Measurements from ENCODE around the gene SNIP1.
A peak's percentile ranks its signal among the peaks of the same experiment; 100 is the strongest.
"Not testable (repeated sequence)": the region's sequence is repeated elsewhere in the genome, so short reads cannot be mapped to it uniquely, and the experiment has no call there.

Gene SNIP1

DNA sequence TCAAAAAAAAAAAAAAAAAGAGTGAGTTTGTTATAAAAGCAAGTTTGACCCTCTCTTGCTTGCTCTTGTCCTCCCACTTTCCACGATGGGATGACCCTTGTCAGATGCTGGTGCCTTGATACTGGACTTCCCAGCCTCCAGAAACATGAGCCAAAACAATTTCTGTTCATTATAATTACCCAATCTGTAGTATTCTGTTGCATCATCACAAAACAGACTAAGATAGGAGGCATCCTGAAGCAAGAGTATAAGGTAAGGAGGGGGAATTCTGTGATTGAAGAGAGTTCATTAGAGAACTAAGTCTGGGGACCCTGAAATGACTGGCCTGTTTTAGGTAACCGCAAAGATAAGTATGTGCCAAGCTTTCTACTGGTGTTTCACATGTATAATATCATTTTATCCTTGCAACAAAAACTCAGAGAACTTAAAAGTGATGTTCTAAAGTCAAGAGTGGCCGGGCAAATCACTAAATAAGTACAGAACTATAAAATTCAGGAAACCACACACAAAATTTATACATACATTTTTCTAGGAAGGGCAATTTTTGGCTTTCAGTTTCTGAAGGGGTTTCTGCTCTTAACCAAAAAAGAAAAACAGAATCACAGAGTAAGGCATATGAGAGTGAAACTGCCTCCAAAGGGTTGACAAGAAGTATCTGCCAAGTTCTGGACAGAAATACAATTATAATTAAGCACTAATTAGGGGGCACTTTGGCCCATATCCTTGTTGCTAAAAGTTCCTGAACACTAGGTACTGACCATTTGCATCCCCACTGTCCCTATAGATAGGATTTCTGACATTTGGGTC lies 16.6 kb upstream of the SNIP1 start:
- Mint-ChIP-seq H3K4me3 (no peak overlapping the region), H3K9me3 (no peaks in the 10 kb centered on the region), H3K4me1 (no peaks in the 10 kb centered on the region), H3K27ac (ENCODE audit: low read depth) (no peak overlapping the region), H3K36me3 (ENCODE audit: insufficient read depth) (peaks cover 66% of the 10 kb centered on the region), H3K27me3 (no peaks in the 10 kb centered on the region)
- DNase-seq (ENCODE audit: low spot score in 2 of 2) (no peak), ATAC-seq (replicated peaks; ENCODE audit: extremely low read depth, poor library complexity, severe bottlenecking) (no peak)

DNA sequence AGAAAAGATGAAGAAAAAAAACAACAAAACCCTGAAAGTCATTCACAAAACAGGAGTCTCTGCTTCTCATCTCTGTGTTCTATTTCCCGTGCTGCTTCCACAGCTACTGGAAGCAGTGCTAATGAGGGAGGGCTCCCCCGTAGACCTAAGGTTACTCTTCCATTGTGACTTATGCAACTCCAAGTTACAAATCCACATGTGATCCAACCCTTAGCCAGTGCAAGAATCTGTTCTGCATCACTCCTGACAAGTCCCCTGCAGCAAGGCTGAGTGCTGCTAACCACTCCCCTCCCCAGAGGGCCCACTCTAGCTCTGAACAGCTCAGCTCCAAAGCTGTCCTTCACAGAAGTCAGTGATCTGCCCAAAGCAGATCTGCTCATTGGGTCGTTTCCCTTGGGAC lies 12.9 kb upstream of the SNIP1 start:
- H3K27ac Mint-ChIP-seq (ENCODE audit: low read depth), result peak overlapping the region; percentile 41
- no peaks in the 10 kb centered on the region for H3K9me3 Mint-ChIP-seq
- DNase-seq (ENCODE audit: low spot score in 2 of 2) (no peak), ATAC-seq (replicated peaks; ENCODE audit: extremely low read depth, poor library complexity, severe bottlenecking) (no peak)
- H3K27me3 Mint-ChIP-seq, result no peaks in the 10 kb centered on the region
- no peaks in the 10 kb centered on the region for H3K4me1 Mint-ChIP-seq
- H3K4me3 Mint-ChIP-seq, result no peak overlapping the region
- peaks cover 45% of the 10 kb centered on the region for H3K36me3 Mint-ChIP-seq (ENCODE audit: insufficient read depth)

DNA sequence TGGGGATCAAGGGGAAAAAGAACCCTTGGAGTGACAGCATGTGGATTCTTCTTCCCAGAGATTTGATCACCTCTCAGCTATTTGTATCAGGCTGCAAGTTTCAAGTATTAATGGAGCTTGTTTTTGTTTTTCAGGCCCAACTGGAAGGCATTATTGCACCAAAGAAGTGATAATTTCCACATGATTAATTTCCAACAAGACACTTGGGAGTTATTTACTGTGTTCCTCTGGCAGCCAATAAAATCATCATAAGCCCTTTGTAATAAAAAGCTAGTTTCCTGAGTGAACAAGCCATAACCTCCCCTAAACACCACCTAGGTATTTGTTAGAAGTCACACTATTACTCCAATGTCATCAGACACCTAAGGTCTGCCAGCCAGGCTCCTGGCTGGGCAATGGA lies 10.8 kb upstream of the SNIP1 start:
- no peak overlapping the region for H3K4me3 Mint-ChIP-seq
- H3K4me1 Mint-ChIP-seq, result no peaks in the 10 kb centered on the region
- no peaks in the 10 kb centered on the region for H3K27me3 Mint-ChIP-seq
- DNase-seq (ENCODE audit: low spot score in 2 of 2) (no peak), ATAC-seq (replicated peaks; ENCODE audit: extremely low read depth, poor library complexity, severe bottlenecking) (no peak)
- H3K9me3 Mint-ChIP-seq, result no peaks in the 10 kb centered on the region
- H3K27ac Mint-ChIP-seq (ENCODE audit: low read depth), result no peak overlapping the region
- H3K36me3 Mint-ChIP-seq (ENCODE audit: insufficient read depth), result peaks cover 37% of the 10 kb centered on the region

DNA sequence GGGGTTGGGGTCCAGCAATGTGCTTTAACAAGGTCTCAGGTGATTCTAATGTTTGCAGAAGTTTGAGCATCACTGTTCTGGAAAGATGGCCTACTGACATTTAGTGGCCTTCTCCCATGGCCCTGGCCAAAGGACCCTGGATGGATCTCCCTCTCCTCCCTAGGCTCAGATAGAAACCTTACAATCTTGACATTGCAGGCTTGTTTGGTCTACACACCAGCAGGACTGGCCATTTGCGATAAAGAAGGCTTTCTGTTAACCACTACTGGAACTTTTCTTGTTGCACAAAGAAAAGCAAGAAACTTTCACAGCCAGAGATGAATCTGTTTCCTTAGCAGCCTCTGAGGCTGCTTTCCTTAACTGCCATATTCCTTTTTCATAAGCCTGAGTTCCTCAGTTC lies 8.9 kb upstream of the SNIP1 start:
- no peak for ATAC-seq (replicated peaks; ENCODE audit: extremely low read depth, poor library complexity, severe bottlenecking)
- H3K4me3 Mint-ChIP-seq, result no peak overlapping the region
- peaks cover 20% of the 10 kb centered on the region for H3K36me3 Mint-ChIP-seq (ENCODE audit: insufficient read depth)
- no peak overlapping the region for H3K27ac Mint-ChIP-seq (ENCODE audit: low read depth)
- H3K27me3 Mint-ChIP-seq, result no peaks in the 10 kb centered on the region
- H3K4me1 Mint-ChIP-seq, result no peaks in the 10 kb centered on the region
- DNase-seq (ENCODE audit: low spot score in 2 of 2), result no peak
- H3K9me3 Mint-ChIP-seq, result no peaks in the 10 kb centered on the region

DNA sequence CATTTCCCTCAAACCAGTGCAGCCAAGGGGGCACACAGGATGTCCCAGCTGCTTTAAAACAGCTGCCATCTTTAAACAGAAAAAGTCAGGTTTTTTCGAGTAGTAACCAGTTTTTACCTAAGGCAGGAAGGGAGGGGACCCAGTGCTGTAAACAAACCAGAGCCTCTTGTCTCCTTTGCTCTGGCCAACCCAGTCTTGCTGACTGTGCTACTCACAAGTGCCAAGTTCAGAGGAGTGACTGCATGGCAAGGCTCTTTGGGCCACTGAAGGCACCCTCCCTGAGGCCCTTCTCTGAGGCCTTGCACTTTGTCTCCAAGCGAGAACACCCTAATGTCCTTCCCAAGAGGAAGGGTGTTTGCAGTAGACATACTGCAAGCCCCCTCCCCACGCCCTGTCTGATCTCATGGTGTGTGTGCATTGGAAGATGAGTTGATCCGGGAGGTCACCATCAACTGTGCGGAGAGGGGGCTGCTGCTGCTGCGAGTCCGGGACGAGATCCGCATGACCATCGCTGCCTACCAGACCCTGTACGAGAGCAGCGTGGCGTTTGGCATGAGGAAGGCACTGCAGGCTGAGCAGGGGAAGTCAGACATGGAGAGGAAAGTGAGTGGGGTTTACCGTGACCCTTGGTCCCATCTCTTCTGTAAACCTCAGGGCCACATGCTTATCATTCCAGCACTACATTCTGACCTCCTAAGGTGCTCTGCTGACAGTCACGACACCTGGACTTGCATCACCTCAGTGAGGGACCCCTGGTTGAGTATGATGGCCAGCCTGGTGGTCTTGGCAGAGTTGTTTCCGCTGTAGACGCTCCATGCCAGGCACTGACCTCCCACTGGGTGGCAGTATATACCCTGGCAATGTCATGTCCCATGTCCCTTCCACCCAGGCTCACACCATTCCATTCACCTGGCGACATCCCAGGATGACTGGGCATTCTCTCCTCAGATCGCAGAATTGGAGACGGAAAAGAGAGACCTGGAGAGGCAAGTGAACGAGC lies 7.3 kb upstream of the SNIP1 start:
- Mint-ChIP-seq H3K36me3 (ENCODE audit: insufficient read depth) (peaks cover 8% of the 10 kb centered on the region), H3K9me3 (no peaks in the 10 kb centered on the region), H3K27me3 (no peaks in the 10 kb centered on the region), H3K4me1 (no peaks in the 10 kb centered on the region), H3K27ac (ENCODE audit: low read depth) (no peak overlapping the region), H3K4me3 (no peak overlapping the region)
- ATAC-seq (replicated peaks; ENCODE audit: extremely low read depth, poor library complexity, severe bottlenecking), result no peak
- DNase-seq (ENCODE audit: low spot score in 2 of 2), result no peak

DNA sequence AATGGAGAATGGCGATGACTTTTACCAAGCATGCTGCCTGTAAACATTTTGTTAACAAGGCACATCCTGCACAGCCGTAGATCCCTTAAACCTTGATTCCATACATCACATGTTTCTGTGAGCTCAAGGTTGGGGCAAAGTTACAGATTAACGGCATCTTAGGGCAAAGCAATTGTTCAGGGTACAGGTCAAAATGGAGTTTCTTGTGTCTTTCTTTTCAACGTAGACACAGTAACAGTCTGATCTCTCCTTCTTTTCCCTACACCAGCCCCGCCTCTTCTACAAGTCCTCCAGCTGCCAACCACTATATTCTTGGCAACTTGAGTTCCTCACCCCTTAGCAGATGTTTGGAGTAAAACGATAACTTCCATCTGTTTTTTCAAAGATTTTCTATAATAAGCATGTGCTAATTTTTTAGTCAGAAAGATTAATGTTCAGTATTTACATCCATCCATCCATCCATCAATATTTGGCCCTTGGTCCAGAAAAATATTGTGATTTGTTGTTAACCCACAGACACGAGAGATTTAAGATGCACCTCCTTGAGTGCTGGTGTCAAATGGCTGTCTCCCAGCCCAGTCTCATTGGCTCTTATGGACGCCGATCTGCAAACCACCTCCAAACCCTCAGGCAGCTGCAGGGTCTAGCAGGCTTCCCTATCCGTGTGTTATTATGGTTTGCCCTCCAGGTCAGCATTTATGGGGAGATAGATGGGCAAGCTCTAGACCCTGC lies 6.5 kb upstream of the SNIP1 start:
- H3K27me3 Mint-ChIP-seq, result no peaks in the 10 kb centered on the region
- H3K27ac Mint-ChIP-seq (ENCODE audit: low read depth), result no peak overlapping the region

DNA sequence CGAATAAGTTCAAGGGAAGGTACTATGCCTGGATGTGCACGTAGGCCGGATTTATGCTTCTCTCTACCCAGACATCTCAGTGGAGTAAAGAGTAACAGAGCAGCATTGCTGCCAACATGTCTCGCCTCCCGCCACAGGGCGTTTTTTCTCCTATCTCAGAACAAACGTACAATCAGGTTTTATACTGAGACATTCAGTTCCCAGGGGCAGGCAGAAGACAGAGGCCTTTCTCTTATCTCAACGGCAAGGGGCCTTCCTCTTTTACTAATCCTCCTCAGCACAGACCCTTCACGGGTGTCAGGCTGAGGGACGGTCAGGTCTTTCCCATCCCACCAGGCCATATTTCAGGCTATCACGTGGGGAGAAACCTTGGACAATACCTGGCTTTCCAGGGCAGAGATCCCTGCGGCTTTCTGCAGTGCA lies 5.9 kb upstream of the SNIP1 start:
- H3K4me1 Mint-ChIP-seq; H3K27me3 Mint-ChIP-seq; ATAC-seq (replicated peaks; ENCODE audit: extremely low read depth, poor library complexity, severe bottlenecking); H3K27ac Mint-ChIP-seq (ENCODE audit: low read depth); H3K9me3 Mint-ChIP-seq; H3K4me3 Mint-ChIP-seq; DNase-seq (ENCODE audit: low spot score in 2 of 2); H3K36me3 Mint-ChIP-seq (ENCODE audit: insufficient read depth): not testable (repeated sequence)

More for the DNA sequence above, 6.5 kb upstream of the SNIP1 start:
- Mint-ChIP-seq H3K4me3 (no peak overlapping the region), H3K36me3 (ENCODE audit: insufficient read depth) (peaks cover 7% of the 10 kb centered on the region), H3K9me3 (no peaks in the 10 kb centered on the region), H3K4me1 (no peaks in the 10 kb centered on the region)
- ATAC-seq (replicated peaks; ENCODE audit: extremely low read depth, poor library complexity, severe bottlenecking), result no peak
- no peak for DNase-seq (ENCODE audit: low spot score in 2 of 2)

DNA sequence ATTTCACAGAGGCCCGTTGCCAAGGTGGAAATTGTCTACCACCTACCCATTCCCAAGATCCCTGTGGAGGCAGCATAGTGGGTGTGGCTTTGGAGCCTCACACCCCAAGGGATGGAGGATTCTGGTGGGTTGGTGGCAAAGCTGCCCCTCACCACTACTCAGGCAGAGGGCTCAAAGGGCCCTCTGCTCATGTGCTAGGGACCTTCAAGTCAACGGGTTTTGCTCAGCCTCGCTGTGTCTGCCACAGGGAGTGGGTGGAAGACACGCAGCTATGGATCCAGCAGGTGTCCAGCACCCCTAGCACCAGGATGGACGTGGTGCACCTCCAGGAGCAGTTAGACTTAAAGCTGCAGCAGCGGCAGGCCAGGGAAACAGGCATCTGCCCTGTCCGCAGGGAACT lies 5.0 kb upstream of the SNIP1 start:
- ATAC-seq (replicated peaks; ENCODE audit: extremely low read depth, poor library complexity, severe bottlenecking), result no peak
- Mint-ChIP-seq H3K4me3 (no peak overlapping the region), H3K27me3 (no peaks in the 10 kb centered on the region), H3K4me1 (peaks cover 4% of the 10 kb centered on the region), H3K27ac (ENCODE audit: low read depth) (no peak overlapping the region), H3K36me3 (ENCODE audit: insufficient read depth) (peaks cover 4% of the 10 kb centered on the region), H3K9me3 (no peaks in the 10 kb centered on the region)
- DNase-seq (ENCODE audit: low spot score in 2 of 2), result no peak

DNA sequence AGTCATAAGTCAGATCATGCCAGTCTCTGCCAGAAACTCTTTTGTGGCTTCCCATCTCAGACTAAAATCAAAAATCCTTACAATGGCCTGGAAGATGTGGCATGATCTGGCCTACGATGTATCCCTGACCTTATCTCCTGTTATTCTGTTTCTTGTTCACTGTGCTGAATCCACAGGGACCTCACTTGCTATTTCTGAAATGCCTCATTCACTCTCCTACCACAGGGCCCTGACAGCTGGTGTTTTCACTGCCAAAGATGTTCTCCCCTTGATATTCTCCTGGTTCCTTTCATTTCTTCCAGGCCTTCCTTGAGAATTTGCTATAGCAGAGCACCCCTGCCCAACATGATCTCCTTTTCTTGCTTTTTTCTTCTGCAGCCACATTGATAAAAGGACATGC lies 4.3 kb upstream of the SNIP1 start:
- Mint-ChIP-seq H3K9me3 (no peaks in the 10 kb centered on the region), H3K27me3 (no peaks in the 10 kb centered on the region), H3K36me3 (ENCODE audit: insufficient read depth) (peaks cover 2% of the 10 kb centered on the region), H3K4me3 (no peak overlapping the region), H3K27ac (ENCODE audit: low read depth) (no peak overlapping the region), H3K4me1 (peaks cover 8% of the 10 kb centered on the region)
- DNase-seq (ENCODE audit: low spot score in 2 of 2) (no peak), ATAC-seq (replicated peaks; ENCODE audit: extremely low read depth, poor library complexity, severe bottlenecking) (no peak)

DNA sequence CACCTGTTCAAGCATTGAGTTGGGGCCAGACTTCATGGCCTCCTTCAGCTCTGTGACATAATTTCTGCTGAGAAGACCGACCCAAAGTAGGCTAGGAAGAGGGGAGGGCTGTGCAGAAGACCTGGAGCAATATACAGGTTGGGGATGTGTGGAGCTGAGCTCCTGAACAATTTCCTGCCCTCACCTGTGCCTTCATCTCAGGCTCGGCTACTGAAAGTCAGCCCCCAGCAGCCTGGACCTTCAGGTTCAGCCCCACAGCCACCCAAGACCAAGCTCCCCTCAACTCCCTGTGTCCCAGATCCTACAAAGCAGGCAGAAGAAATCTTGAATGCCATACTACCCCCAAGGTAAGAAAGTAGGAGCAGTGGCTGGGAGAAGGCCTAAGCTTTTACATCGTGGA lies 3.3 kb upstream of the SNIP1 start:
- H3K27ac Mint-ChIP-seq (ENCODE audit: low read depth), result no peak overlapping the region
- ATAC-seq (replicated peaks; ENCODE audit: extremely low read depth, poor library complexity, severe bottlenecking) (no peak), DNase-seq (ENCODE audit: low spot score in 2 of 2) (no peak)
- no peak overlapping the region for H3K4me3 Mint-ChIP-seq
- H3K27me3 Mint-ChIP-seq, result no peaks in the 10 kb centered on the region
- peaks cover 17% of the 10 kb centered on the region for H3K4me1 Mint-ChIP-seq
- H3K9me3 Mint-ChIP-seq, result no peaks in the 10 kb centered on the region
- peaks cover 7% of the 10 kb centered on the region for H3K36me3 Mint-ChIP-seq (ENCODE audit: insufficient read depth)

DNA sequence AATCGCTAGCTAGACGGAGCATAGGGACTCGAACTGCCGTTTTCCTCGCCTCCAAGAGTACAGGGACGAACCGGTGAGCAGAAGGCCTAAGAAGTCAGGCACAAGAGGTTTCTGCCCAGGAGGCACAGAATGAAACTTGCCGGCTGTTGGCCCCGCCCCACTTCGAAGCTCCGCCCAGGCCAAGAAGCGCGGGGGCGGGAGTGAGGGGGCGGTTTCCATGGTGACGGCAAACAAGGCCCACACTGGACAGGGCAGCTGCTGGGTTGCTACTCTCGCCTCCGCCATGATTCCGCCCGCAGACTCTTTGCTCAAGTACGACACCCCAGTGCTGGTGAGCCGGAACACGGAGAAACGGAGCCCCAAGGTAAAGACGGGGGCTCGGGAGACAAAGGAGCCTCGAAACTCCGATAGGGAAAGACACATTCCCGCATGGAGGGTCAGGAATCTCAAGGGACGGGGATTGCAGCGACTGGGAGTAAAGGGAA lies 2.7 kb upstream of the SNIP1 start, which contains the start of gene DNALI1:
Gene DNALI1 (plus strand): TSS at position 229 of the 485 bp plus-strand sequence. CDS start 55 bp downstream, at position 284.
- Mint-ChIP-seq H3K36me3 (ENCODE audit: insufficient read depth) (peaks cover 11% of the 10 kb centered on the region), H3K27me3 (no peaks in the 10 kb centered on the region), H3K4me1 (peaks cover 23% of the 10 kb centered on the region), H3K27ac (ENCODE audit: low read depth) (no peak within 1 kb of the TSS), H3K4me3 (no peak within 1 kb of the TSS), H3K9me3 (no peaks in the 10 kb centered on the region)
- ATAC-seq (replicated peaks; ENCODE audit: extremely low read depth, poor library complexity, severe bottlenecking), result no peak
- no peak for DNase-seq (ENCODE audit: low spot score in 2 of 2)

DNA sequence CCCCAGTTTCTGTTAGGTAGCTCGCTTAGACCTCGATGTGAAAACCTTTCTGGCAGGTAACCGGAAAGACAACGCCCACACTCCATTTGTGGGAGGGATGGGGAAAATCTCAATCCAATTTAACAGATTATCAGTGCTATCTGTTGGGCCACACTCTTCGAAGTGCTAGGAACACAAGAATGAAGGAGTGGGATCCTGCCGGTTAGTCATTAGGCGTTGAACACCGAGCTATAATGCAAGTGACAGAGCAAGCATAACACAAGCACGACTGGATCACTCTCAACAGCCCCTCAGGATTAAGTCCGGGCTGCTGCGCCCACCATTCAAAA lies 531 bp downstream of the SNIP1 start:
- Mint-ChIP-seq H3K36me3 (ENCODE audit: insufficient read depth) (peaks cover 36% of the 10 kb centered on the region), H3K9me3 (no peaks in the 10 kb centered on the region), H3K27me3 (no peaks in the 10 kb centered on the region), H3K27ac (ENCODE audit: low read depth) (peak overlapping the region; percentile 94), H3K4me3 (peak overlapping the region; percentile 96), H3K4me1 (peaks cover 46% of the 10 kb centered on the region)
- DNase-seq (ENCODE audit: low spot score in 2 of 2) (no peak), ATAC-seq (replicated peaks; ENCODE audit: extremely low read depth, poor library complexity, severe bottlenecking) (no peak)

Data from central memory CD8-positive, alpha-beta T cell (primary cell).